T-cell (primary cell): ENCODE data around the gene ERCC5. TPM values are rescaled to one million over a fixed set of nuclear protein-coding genes. Genes with fewer than 3 reads are reported as not detected.

ENCODE experiments used
- ATAC-seq, 4 experiments: fragments of 200-7000 bp in 3 of 4; fragments of 150-1000 bp in 1 of 4; cut with Tn5 transposase; replicated peaks in 1 of 4; 1 replicate in 3 of 4; 2 replicates in 1 of 4; pipeline ENCODE4 v1.10.0; 2021; ENCODE audit warnings: moderate library complexity in 3 of 4, mild to moderate bottlenecking in 2 of 4, moderate number of reproducible peaks in 1 of 4
- CTCF ChIA-PET, 2 donors: fragments of 300-600 bp; sonication (Branson Sonifier 250); formaldehyde crosslinking; loops; one replicate each; lab custom pipeline; 2022; ENCODE audit warnings: antibody characterized with exemption in 2 of 2; lab: Charles Lee
- POLR2A ChIA-PET, 2 donors: fragments of 300-600 bp; sonication (Branson Sonifier 250); formaldehyde crosslinking; loops; one replicate each; lab custom pipeline; 2022; ENCODE audit warnings: antibody characterized with exemption in 2 of 2; lab: Charles Lee
- DNase-seq, 35 experiments: peaks; one replicate each; pipeline versions ENCODE4 v3.0.0 to v3.0.0-alpha.2; 2013 to 2023
- H3K27ac ChIP-seq: one replicate; pipeline ENCODE4 v1.5.1; 2013; ENCODE audit warnings: low read length
- H3K27me3 ChIP-seq, 2 experiments: replicated peaks in 1 of 2; 1 replicate in 1 of 2; 2 replicates in 1 of 2; pipeline versions ENCODE4 v1.6.1 to v1.7.0; 2013; ENCODE audit warnings: low read length in 1 of 2, mixed read lengths in 1 of 2; ENCODE audit not compliant: control insufficient read depth in 2 of 2, insufficient read depth in 2 of 2; ENCODE audit errors: extremely low read depth in 1 of 2
- H3K36me3 ChIP-seq, 2 donors: 1 replicate in 1 of 2; 2 replicates in 1 of 2; pipeline versions ENCODE4 v1.6.1 to v1.7.0; 2013; ENCODE audit warnings: low read length in 1 of 2; ENCODE audit not compliant: control insufficient read depth in 2 of 2, insufficient read depth in 1 of 2; ENCODE audit errors: extremely low read depth in 1 of 2
- H3K4me1 ChIP-seq, 2 experiments: 1 replicate in 1 of 2; 2 replicates in 1 of 2; pipeline versions ENCODE4 v1.6.1 to v1.7.0; 2013; ENCODE audit warnings: low read length in 2 of 2, mixed read lengths in 1 of 2; ENCODE audit not compliant: insufficient read depth in 2 of 2, control insufficient read depth in 1 of 2; ENCODE audit errors: extremely low read depth in 1 of 2
- H3K4me3 ChIP-seq, 2 donors: 1 replicate in 1 of 2; 2 replicates in 1 of 2; pipeline versions ENCODE4 v1.5.1 to v1.7.0; 2013; ENCODE audit warnings: mild to moderate bottlenecking in 2 of 2, low read length in 1 of 2, moderate library complexity in 1 of 2; ENCODE audit not compliant: control insufficient read depth in 1 of 2; ENCODE audit errors: extremely low read depth in 1 of 2
- H3K9me3 ChIP-seq: 2 replicates; pipeline ENCODE4 v1.7.0; 2013
- H3K27ac Mint-ChIP-seq, 2 donors: one replicate each; pipeline ENCODE4 v1.8.0; 2020 to 2021; ENCODE audit warnings: mild to moderate bottlenecking in 2 of 2, mixed read lengths in 2 of 2
- H3K27me3 Mint-ChIP-seq, 2 donors: one replicate each; pipeline ENCODE4 v1.8.0; 2021 to 2022; ENCODE audit warnings: mixed read lengths in 2 of 2
- H3K36me3 Mint-ChIP-seq: one replicate; pipeline ENCODE4 v1.8.0; 2021; ENCODE audit warnings: mixed read lengths
- H3K4me1 Mint-ChIP-seq, 3 donors: one replicate each; pipeline ENCODE4 v1.8.0; 2020 to 2022; ENCODE audit warnings: mixed read lengths in 3 of 3, mild to moderate bottlenecking in 1 of 3
- H3K4me3 Mint-ChIP-seq, 3 donors: one replicate each; pipeline ENCODE4 v1.8.0; 2020 to 2022; ENCODE audit warnings: mild to moderate bottlenecking in 3 of 3, mixed read lengths in 3 of 3, moderate library complexity in 3 of 3
- H3K9me3 Mint-ChIP-seq, 3 donors: one replicate each; pipeline ENCODE4 v1.8.0; 2020 to 2022; ENCODE audit warnings: mixed read lengths in 3 of 3
- WGBS: methylation state at CpG from one replicate; pipeline ENCODE4 v1.1.5; 2013; ENCODE audit warnings: missing lambda C conversion rate; ENCODE audit not compliant: insufficient coverage; 5-methylcytosine and 5-hydroxymethylcytosine counted together
- total RNA-seq, 35 experiments: library from RNA in 6 of 35; stranded (reverse) in 6 of 35; fragments of 120-200 nt in 1 of 35; gene quantifications; one replicate each; pipeline versions ENCODE4 v1.2.1 to v1.2.4 and lab custom pipeline; 2013 to 2026

ERCC5 gene
- total RNA-seq (100 to 1,000 TPM; 104 to 123 (median 114) TPM), total RNA-seq (lab: John Stamatoyannopoulos, UW) (6.5 to 49.1 (median 32.0) reads per million in 29 experiments)
- 102 TPM for total RNA-seq (2013)

DNA sequence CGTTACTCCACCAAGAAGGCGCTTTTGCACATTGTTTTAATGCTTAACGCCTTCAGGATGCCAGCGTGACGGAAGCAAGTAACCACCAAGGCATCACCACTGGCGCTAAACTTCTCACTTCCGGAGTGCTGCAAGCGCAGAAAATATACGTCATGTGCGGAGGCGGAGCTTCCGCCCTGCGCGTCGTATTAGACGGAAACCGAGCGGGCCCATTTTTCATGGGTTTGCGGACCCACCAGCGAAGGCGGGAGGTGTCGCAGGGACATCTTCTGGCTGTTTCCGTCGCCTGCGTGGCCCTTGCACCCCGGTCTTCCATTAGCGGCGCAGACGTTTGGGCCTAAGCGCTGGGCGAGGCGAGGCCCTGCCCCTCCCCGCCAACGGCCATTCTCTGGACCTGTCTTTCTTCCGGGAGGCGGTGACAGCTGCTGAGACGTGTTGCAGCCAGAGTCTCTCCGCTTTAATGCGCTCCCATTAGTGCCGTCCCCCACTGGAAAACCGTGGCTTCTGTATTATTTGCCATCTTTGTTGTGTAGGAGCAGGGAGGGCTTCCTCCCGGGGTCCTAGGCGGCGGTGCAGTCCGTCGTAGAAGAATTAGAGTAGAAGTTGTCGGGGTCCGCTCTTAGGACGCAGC is at the start of gene ERCC5:
Gene ERCC5, plus strand, starts transcription at position 403 of the 631 bp plus-strand sequence. CDS start 235 bp downstream, outside the sequence.
- peak; percentile 78 to 82 (median 80) for ATAC-seq
- peaks cover 41 to 50% (median 49%) of the 10 kb centered on the region in 3 donors for H3K4me1 Mint-ChIP-seq
- WGBS, result 1% methylated on average over 49 of the region's 49 CpGs

DNA sequence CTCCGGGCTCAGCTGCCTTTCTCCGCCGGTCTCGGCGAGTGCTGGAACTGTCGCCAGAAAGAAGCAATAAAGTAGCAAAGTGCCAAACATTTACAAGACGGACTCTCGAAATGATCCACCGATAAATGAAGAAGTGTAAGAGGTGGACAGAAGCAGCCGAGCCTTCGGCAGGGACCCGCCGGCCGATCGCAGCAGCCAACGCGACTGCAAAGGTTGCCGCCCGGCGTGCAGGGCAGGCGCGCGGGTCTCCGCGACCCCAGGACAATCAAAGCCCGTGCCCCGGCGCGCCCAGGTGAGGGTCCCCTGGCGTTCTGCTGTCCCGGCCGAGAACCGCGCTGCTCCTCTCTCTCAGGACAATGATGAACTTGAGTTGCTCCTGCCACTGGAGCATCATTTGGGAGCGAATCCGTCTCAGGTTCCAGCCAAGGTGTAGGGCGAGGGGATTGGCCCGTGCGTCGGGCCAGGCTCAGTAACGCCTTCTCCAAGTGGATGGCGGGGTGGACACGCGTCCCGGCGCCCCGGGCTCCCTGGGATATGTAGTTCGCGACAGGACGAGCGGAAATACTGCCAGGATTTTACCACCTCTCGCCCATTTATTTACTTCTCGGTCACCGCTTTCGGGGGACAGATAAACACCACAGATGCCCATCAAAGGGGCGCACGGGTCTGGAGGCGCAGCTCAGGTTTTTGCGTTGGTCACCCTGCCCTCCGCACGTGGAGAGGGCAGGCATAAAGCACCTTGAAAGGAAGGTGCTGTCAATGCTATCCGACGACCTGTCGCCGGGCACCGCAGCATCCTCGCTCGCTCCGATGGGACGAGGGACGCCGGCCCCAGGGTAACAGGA is 47.0 kb upstream of the ERCC5 start, which contains the start of the genes BIVM and POGLUT2:
Gene BIVM, plus strand, starts transcription at position 539 of the 845 bp plus-strand sequence. CDS start 8,149 bp downstream, outside the sequence.
Gene POGLUT2, minus strand, starts transcription at position 396 of the 845 bp plus-strand sequence. Its CDS starts 306 bp downstream, at position 90.
- ATAC-seq, result peak; percentile 72 to 83 (median 76)
- no peaks in the 10 kb centered on the region for H3K9me3 Mint-ChIP-seq
- peak within 1 kb of the TSS; percentile 31 to 64 for H3K27ac Mint-ChIP-seq
- WGBS, result under 1% methylated on average over 69 of the region's 72 CpGs
- peak; percentile 21 to 77 (median 54) for DNase-seq
- H3K27me3 Mint-ChIP-seq, result peaks cover 9 to 10% of the 10 kb centered on the region in 2 donors
- ChIA-PET CTCF (interaction anchor here in 1 of 2 donors (0.7 kb wide), 1 partner anchor 11 kb away, joined by 3 read pairs; no protein-coding TSS in a partner anchor), POLR2A (no interaction called here)
- H3K36me3 Mint-ChIP-seq, result no peaks in the 10 kb centered on the region
- H3K36me3 ChIP-seq, result no peaks in the 10 kb centered on the region
- peaks cover 0 to 16% of the 10 kb centered on the region in 2 experiments for H3K27me3 ChIP-seq
- H3K4me1 ChIP-seq, result peaks cover 5 to 21% of the 10 kb centered on the region in 2 experiments
- H3K4me3 Mint-ChIP-seq, result peak within 1 kb of the TSS; percentile 83 to 89 (median 88)
- H3K4me1 Mint-ChIP-seq, result peaks cover 19 to 24% (median 22%) of the 10 kb centered on the region in 3 donors
- no peak within 1 kb of the TSS for H3K27ac ChIP-seq
- H3K4me3 ChIP-seq, result peak within 1 kb of the TSS; percentile 59 to 89
- no peaks in the 10 kb centered on the region for H3K9me3 ChIP-seq

More for the DNA sequence above, at the start of gene ERCC5:
- DNase-seq, result peak; percentile 92 to 99 (median 95)
- Mint-ChIP-seq H3K27me3 (no peaks in the 10 kb centered on the region), H3K4me3 (peak within 1 kb of the TSS; percentile 91 to 98 (median 93)), H3K36me3 (peaks cover 4% of the 10 kb centered on the region), H3K9me3 (no peaks in the 10 kb centered on the region), H3K27ac (peak within 1 kb of the TSS; percentile 98 to 99)
- H3K27ac ChIP-seq, result peak within 1 kb of the TSS; percentile 98
- H3K9me3 ChIP-seq, result no peaks in the 10 kb centered on the region
- CTCF ChIA-PET, result interaction anchor here (0.5 to 6.3 kb wide), 14 partner anchors 10 to 267 kb away, joined by 3 to 93 read pairs (median 4); partner anchors contain the start of genes TEX30 (in 1 of the 2) and TPP2 (in 1 of the 2)
- H3K4me3 ChIP-seq, result peak within 1 kb of the TSS; percentile 78 to 100
- H3K36me3 ChIP-seq, result peaks cover 0 to 8% of the 10 kb centered on the region in 2 donors
- H3K4me1 ChIP-seq, result peaks cover 17 to 24% of the 10 kb centered on the region in 2 experiments
- no peaks in the 10 kb centered on the region for H3K27me3 ChIP-seq
- POLR2A ChIA-PET, result interaction anchor here (0.6 to 2.5 kb wide), 10 partner anchors 9 to 451 kb away, joined by 3 to 30 read pairs (median 4); partner anchors contain the start of genes TPP2 (in 2 of the 2) and TEX30 (in 1 of the 2)

DNA sequence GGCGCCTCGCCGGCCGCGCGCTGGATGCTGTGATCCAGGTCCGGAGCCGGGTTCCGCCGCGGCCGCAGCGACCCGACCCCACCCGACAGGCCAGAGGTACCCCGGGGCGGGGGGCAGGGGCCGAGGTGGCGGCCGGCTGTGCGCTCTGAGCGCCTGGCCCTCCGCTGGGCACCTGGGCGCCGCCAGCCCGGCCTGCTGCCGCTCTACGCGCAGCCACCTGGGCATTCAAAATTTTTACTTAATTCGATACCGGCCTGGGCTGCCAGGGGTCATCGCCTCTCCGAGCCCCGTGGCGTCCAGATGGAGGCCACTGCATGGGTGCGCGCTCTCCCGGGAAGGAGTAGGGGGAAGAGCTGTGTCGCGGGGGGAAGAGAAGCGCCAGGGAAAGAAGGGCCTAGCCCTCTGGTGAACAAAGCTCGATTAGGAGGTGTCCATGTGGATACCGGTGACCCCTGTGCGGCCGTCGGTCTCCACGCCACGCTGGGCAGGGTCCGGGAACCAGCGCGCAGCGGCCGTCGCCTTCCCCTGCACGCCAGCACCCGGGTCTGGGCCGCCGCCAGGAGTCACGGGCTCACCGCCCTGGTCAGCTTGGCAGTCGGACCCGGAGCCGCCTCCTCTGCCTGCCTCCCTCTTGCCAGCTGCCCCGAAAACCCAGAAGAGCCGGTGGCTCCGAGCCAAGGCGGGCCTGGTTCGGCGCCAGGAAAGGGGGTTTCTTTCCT is 46.2 kb upstream of the ERCC5 start:
- peak overlapping the region; percentile 83 to 89 (median 88) for H3K4me3 Mint-ChIP-seq
- ATAC-seq (peak; percentile 2 to 11 (median 2)), DNase-seq (peak in 3 of 35 experiments; percentile 4 to 19 (median 7))
- H3K4me1 Mint-ChIP-seq, result peaks cover 19 to 24% (median 23%) of the 10 kb centered on the region in 3 donors
- ChIA-PET CTCF (interaction anchor here (0.6 to 1.6 kb wide), 6 partner anchors 12 to 152 kb away, joined by 3 to 8 read pairs (median 4); no protein-coding TSS in a partner anchor), POLR2A (interaction anchor here in 1 of 2 donors (0.6 kb wide), 1 partner anchor 248 kb away, joined by 6 read pairs; no protein-coding TSS in a partner anchor)
- H3K4me1 ChIP-seq, result peaks cover 5 to 21% of the 10 kb centered on the region in 2 experiments
- no peaks in the 10 kb centered on the region for H3K36me3 ChIP-seq
- H3K27me3 ChIP-seq, result peaks cover 0 to 14% of the 10 kb centered on the region in 2 experiments
- peaks cover 6 to 9% of the 10 kb centered on the region in 2 donors for H3K27me3 Mint-ChIP-seq
- WGBS, result under 1% methylated on average over 51 of the region's 69 CpGs
- H3K36me3 Mint-ChIP-seq, result no peaks in the 10 kb centered on the region
- H3K9me3 Mint-ChIP-seq, result no peaks in the 10 kb centered on the region
- H3K9me3 ChIP-seq, result no peaks in the 10 kb centered on the region
- peak overlapping the region; percentile 59 to 89 for H3K4me3 ChIP-seq
- no peak overlapping the region for H3K27ac ChIP-seq
- peak overlapping the region in 1 of 2 donors; percentile 64 for H3K27ac Mint-ChIP-seq

DNA sequence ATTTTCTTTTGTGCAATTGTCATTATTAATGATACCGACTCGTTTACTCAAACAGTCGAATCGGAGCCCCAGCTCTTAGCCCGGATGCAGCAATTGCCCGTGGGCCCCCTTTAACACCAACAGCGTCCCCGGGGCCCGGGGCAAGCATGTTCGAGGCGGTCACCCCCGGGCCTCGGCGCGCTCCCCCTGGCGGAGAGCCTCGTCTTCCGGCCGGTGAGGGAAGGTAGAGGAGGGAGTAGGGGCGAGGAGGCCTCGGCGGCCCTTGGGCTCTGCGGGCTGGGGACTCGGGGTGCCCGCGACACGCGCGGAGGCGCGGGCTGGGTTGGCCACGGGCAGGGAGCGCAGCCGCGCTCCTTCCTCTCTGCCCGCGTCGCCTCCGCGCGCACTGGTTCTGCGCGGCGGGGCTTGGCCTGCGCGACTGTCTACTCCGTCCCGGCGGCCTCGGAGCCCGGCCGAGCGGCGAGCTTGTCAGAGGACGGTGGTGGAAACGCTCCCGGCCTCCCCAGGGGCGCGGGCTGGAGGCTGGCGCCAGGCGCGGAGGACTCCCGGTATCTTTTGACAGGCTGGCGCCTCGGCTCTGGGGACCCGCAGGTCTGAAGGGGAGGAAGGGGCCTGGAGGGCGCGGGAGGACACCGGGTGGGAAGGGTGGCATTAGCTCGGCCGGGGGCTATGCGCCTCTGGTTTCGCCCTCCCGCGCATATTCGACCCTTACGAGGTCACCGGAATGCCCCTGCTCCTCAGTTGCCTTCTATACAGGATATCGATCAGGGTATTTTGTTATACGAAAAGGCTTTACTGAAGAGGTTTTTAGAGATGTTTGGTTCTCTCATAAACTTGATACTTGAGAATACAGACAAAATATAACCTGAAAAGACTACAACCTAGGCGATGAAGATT is 45.4 kb upstream of the ERCC5 start:
- Histone ChIP-seq H3K27ac (no peak overlapping the region), H3K4me3 (peak overlapping the region; percentile 59 to 89), H3K4me1 (peaks cover 5 to 21% of the 10 kb centered on the region in 2 experiments), H3K9me3 (no peaks in the 10 kb centered on the region), H3K27me3 (peaks cover 0 to 14% of the 10 kb centered on the region in 2 experiments), H3K36me3 (no peaks in the 10 kb centered on the region)
- DNase-seq (peak; percentile 49 to 86 (median 72)), ATAC-seq (peak; percentile 81 to 86 (median 82))
- Mint-ChIP-seq H3K4me1 (peaks cover 19 to 24% (median 23%) of the 10 kb centered on the region in 3 donors), H3K4me3 (peak overlapping the region; percentile 83 to 89 (median 88)), H3K27me3 (peaks cover 6 to 9% of the 10 kb centered on the region in 2 donors), H3K36me3 (no peaks in the 10 kb centered on the region), H3K27ac (peak overlapping the region; percentile 15 to 64), H3K9me3 (no peaks in the 10 kb centered on the region)
- WGBS, result under 1% methylated on average over 68 of the region's 81 CpGs
- ChIA-PET CTCF (interaction anchor here (0.6 to 1.6 kb wide), 7 partner anchors 17 to 153 kb away, joined by 3 to 8 read pairs (median 4); no protein-coding TSS in a partner anchor), POLR2A (interaction anchor here in 1 of 2 donors (0.6 kb wide), 1 partner anchor 249 kb away, joined by 6 read pairs; no protein-coding TSS in a partner anchor)

DNA sequence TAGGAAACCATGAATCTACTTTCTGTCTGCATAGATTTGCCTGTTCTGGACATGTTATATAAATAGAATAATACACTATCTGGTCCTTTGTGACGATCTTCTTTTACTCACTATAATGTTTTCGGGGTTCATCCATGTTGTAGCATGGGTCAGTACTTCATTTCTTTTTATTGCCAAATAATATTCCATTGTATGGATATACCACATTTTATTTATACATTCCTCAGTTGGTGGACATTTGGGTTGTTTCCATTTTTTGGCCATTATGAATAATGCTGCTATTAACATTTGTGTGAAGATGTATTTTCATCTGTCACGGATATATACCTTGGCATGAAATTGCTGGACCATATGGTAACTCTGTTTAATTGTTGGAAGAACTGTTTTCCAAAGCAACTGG is 40.2 kb upstream of the ERCC5 start:
- no peaks in the 10 kb centered on the region for H3K27me3 ChIP-seq
- H3K27ac ChIP-seq, result no peak overlapping the region
- DNase-seq, result no peak
- H3K27me3 Mint-ChIP-seq, result no peaks in the 10 kb centered on the region
- peaks cover 0 to 1% of the 10 kb centered on the region in 2 experiments for H3K4me1 ChIP-seq
- WGBS, result no CpG with 5 or more reads among the region's 3 CpGs
- H3K36me3 Mint-ChIP-seq, result peaks cover 5% of the 10 kb centered on the region
- no peaks in the 10 kb centered on the region for H3K9me3 ChIP-seq
- CTCF ChIA-PET, result no interaction called here
- no peak overlapping the region for H3K27ac Mint-ChIP-seq
- no peak overlapping the region for H3K4me3 Mint-ChIP-seq
- peaks cover 0 to 2% (median 0%) of the 10 kb centered on the region in 3 donors for H3K9me3 Mint-ChIP-seq
- no peak for ATAC-seq
- POLR2A ChIA-PET, result no interaction called here
- H3K4me3 ChIP-seq, result no peak overlapping the region
- peaks cover 8 to 22% (median 20%) of the 10 kb centered on the region in 3 donors for H3K4me1 Mint-ChIP-seq
- H3K36me3 ChIP-seq, result no peaks in the 10 kb centered on the region
